ENCODE measurements around the gene ISX. TPM values are rescaled to one million over a fixed set of nuclear protein-coding genes. Genes with fewer than 3 reads are reported as not detected.

The ISX gene
- total RNA-seq, 1 experiment from 2014 or later: not detected

DNA sequence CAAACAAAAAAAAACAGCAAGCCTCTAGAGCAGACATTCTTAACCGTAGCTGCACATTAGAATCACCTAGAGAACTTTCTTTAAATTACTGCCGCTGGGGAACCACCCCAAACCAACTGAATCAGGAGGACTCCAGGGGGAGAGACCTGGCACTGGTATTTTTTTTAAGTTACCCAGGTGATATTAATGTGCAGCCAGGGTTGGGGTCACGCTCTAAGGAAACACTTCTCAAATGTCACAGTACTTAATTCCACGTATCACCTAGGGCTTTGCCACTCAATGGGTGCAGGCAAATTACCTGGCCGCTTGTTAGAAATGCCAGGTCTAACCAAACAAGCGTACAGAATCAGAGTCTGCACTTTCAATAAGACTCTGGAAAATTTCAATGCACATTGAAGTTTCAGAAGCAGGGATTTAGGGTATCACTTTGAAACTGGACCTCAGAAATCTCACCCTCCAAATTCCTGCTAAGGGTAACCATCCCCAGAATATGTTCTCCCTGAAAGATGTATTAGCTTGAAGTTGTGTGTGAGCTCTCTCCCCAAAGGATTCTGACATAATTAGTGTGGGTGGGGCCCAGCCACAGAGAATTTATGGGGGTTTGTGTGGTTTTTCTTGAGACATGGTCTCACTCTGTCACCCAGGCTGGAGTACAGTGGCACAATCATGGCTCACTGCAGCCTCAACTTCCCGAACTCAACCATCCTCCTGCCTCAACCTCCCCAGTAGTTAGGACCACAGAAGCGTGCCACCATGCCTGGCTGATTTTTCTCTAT lies 12.7 kb upstream of the ISX start:
- no peak overlapping the region for H3K27ac Mint-ChIP-seq
- POLR2A ChIA-PET: no interaction called here

DNA sequence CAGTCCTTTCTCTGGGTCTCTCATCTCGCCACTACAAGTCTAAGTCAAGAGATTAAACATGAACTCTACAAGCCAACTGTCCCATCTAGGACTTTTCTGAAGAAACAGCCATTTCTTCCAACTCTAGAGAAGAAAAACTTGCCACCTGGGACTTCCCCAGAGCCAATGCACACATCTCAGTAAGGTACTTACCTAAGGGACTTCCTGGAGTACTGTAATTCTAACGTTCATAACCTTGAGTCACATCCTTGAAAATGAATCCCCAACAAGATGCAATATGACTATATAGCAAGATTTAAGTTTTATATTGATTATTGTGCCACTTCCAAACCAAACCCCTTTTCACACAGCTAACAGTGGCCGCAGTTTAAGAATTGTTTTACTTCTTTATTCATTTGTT lies 11.9 kb upstream of the ISX start:
- peaks cover 9% of the 10 kb centered on the region for H3K36me3 Mint-ChIP-seq
- ChIA-PET CTCF (interaction anchor here (0.6 kb wide), 1 partner anchor 177 kb away, joined by 3 read pairs; no protein-coding TSS in a partner anchor), POLR2A (no interaction called here)
- H3K27me3 Mint-ChIP-seq (ENCODE audit: low read depth): peaks cover 7% of the 10 kb centered on the region
- peaks cover 26% of the 10 kb centered on the region for H3K9me3 Mint-ChIP-seq
- H3K27ac Mint-ChIP-seq: no peak overlapping the region
- TF ChIP-seq CBFB (CRISPR knock-in tag; IDR thresholded peaks at IDR 0.05; ENCODE audit: low read depth): no peak
- no peak for TF ChIP-seq ZNF671 (CRISPR knock-in tag; IDR thresholded peaks at IDR 0.05)
- TF ChIP-seq CREB1 (CRISPR knock-in tag; IDR thresholded peaks at IDR 0.05): no peak
- TF ChIP-seq MXD4 (CRISPR knock-in tag; IDR thresholded peaks at IDR 0.05; ENCODE audit: borderline replicate concordance): no peak
- no peak overlapping the region for H3K4me3 Mint-ChIP-seq
- no peak for ATAC-seq
- no peak for DNase-seq (ENCODE audit: low spot score)
- peaks cover 5% of the 10 kb centered on the region for H3K4me1 Mint-ChIP-seq

More for the DNA sequence above, 12.7 kb upstream of the ISX start:
- TF ChIP-seq, protein P1, sequence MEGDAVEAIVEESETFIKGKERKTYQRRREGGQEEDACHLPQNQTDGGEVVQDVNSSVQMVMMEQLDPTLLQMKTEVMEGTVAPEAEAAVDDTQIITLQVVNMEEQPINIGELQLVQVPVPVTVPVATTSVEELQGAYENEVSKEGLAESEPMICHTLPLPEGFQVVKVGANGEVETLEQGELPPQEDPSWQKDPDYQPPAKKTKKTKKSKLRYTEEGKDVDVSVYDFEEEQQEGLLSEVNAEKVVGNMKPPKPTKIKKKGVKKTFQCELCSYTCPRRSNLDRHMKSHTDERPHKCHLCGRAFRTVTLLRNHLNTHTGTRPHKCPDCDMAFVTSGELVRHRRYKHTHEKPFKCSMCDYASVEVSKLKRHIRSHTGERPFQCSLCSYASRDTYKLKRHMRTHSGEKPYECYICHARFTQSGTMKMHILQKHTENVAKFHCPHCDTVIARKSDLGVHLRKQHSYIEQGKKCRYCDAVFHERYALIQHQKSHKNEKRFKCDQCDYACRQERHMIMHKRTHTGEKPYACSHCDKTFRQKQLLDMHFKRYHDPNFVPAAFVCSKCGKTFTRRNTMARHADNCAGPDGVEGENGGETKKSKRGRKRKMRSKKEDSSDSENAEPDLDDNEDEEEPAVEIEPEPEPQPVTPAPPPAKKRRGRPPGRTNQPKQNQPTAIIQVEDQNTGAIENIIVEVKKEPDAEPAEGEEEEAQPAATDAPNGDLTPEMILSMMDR (IDR thresholded peaks at IDR 0.05): no peak
- TF ChIP-seq, protein P2, sequence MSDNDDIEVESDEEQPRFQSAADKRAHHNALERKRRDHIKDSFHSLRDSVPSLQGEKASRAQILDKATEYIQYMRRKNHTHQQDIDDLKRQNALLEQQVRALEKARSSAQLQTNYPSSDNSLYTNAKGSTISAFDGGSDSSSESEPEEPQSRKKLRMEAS (CRISPR knock-in tag; IDR thresholded peaks at IDR 0.05): no peak
- TF ChIP-seq NFE2L1 (CRISPR knock-in tag; IDR thresholded peaks at IDR 0.05): no peak
- TF ChIP-seq, protein P3, sequence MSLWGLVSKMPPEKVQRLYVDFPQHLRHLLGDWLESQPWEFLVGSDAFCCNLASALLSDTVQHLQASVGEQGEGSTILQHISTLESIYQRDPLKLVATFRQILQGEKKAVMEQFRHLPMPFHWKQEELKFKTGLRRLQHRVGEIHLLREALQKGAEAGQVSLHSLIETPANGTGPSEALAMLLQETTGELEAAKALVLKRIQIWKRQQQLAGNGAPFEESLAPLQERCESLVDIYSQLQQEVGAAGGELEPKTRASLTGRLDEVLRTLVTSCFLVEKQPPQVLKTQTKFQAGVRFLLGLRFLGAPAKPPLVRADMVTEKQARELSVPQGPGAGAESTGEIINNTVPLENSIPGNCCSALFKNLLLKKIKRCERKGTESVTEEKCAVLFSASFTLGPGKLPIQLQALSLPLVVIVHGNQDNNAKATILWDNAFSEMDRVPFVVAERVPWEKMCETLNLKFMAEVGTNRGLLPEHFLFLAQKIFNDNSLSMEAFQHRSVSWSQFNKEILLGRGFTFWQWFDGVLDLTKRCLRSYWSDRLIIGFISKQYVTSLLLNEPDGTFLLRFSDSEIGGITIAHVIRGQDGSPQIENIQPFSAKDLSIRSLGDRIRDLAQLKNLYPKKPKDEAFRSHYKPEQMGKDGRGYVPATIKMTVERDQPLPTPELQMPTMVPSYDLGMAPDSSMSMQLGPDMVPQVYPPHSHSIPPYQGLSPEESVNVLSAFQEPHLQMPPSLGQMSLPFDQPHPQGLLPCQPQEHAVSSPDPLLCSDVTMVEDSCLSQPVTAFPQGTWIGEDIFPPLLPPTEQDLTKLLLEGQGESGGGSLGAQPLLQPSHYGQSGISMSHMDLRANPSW (CRISPR knock-in tag; conservative IDR thresholded peaks at IDR 0.05; ENCODE audit: low read depth): no peak
- no peak for TF ChIP-seq ZBTB21 (CRISPR knock-in tag; IDR thresholded peaks at IDR 0.05; ENCODE audit: borderline replicate concordance)
- CTCF ChIA-PET: interaction anchor here (0.6 kb wide), 1 partner anchor 178 kb away, joined by 3 read pairs; no protein-coding TSS in a partner anchor
- H3K27me3 Mint-ChIP-seq (ENCODE audit: low read depth): peaks cover 7% of the 10 kb centered on the region
- H3K36me3 Mint-ChIP-seq: peaks cover 12% of the 10 kb centered on the region
- DNase-seq (ENCODE audit: low spot score) (no peak), ATAC-seq (no peak)
- H3K4me1 Mint-ChIP-seq: peaks cover 5% of the 10 kb centered on the region
- H3K9me3 Mint-ChIP-seq: peaks cover 32% of the 10 kb centered on the region
- no peak overlapping the region for H3K4me3 Mint-ChIP-seq

GRCh38 chr22:35056486-35056885 lies 9.5 kb upstream of the ISX start:
- peaks cover 4% of the 10 kb centered on the region; the same call in 1 of the 2 replicates for H3K36me3 Mint-ChIP-seq
- TF ChIP-seq NFATC4 (CRISPR knock-in tag; IDR thresholded peaks at IDR 0.05) (no peak), GTF2I (CRISPR knock-in tag; conservative IDR thresholded peaks at IDR 0.05) (no peak), ZNF138 (CRISPR knock-in tag; conservative IDR thresholded peaks at IDR 0.05) (no peak), NR2C2 (CRISPR knock-in tag; IDR thresholded peaks at IDR 0.05) (no peak), AR (CRISPR knock-in tag; IDR thresholded peaks at IDR 0.05) (no peak), SMAD4 (CRISPR knock-in tag; IDR thresholded peaks at IDR 0.05) (no peak), SP1 (CRISPR knock-in tag; conservative IDR thresholded peaks at IDR 0.05) (no peak)
- TF ChIP-seq, protein P4, sequence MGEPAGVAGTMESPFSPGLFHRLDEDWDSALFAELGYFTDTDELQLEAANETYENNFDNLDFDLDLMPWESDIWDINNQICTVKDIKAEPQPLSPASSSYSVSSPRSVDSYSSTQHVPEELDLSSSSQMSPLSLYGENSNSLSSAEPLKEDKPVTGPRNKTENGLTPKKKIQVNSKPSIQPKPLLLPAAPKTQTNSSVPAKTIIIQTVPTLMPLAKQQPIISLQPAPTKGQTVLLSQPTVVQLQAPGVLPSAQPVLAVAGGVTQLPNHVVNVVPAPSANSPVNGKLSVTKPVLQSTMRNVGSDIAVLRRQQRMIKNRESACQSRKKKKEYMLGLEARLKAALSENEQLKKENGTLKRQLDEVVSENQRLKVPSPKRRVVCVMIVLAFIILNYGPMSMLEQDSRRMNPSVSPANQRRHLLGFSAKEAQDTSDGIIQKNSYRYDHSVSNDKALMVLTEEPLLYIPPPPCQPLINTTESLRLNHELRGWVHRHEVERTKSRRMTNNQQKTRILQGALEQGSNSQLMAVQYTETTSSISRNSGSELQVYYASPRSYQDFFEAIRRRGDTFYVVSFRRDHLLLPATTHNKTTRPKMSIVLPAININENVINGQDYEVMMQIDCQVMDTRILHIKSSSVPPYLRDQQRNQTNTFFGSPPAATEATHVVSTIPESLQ (CRISPR knock-in tag; IDR thresholded peaks at IDR 0.05): no peak
- TF ChIP-seq, protein P2 (CRISPR knock-in tag; IDR thresholded peaks at IDR 0.05): no peak
- TF ChIP-seq, protein P5, sequence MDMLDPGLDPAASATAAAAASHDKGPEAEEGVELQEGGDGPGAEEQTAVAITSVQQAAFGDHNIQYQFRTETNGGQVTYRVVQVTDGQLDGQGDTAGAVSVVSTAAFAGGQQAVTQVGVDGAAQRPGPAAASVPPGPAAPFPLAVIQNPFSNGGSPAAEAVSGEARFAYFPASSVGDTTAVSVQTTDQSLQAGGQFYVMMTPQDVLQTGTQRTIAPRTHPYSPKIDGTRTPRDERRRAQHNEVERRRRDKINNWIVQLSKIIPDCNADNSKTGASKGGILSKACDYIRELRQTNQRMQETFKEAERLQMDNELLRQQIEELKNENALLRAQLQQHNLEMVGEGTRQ (CRISPR knock-in tag; IDR thresholded peaks at IDR 0.05): no peak
- ChIA-PET CTCF (interaction anchor here (1.4 to 2.5 kb wide), 3 partner anchors 10 to 175 kb away, joined by 3 to 12 read pairs (median 6); no protein-coding TSS in a partner anchor), POLR2A (no interaction called here)
- H3K4me3 Mint-ChIP-seq: no peak overlapping the region
- H3K27me3 Mint-ChIP-seq (ENCODE audit: low read depth): no peaks in the 10 kb centered on the region
- peaks cover 16% of the 10 kb centered on the region for H3K9me3 Mint-ChIP-seq
- ATAC-seq (no peak), DNase-seq (ENCODE audit: low spot score) (no peak)
- H3K4me1 Mint-ChIP-seq: no peaks in the 10 kb centered on the region
- H3K27ac Mint-ChIP-seq: no peak overlapping the region

All from WTC11 (cell line).